Stromal cell of bone marrow (primary cell): ENCODE measurements around the gene HLA-DQA1.
A peak's percentile ranks its signal among the peaks of the same experiment; 100 is the strongest.
"Not testable (repeated sequence)": the region's sequence is repeated elsewhere in the genome, so short reads cannot be mapped to it uniquely, and the experiment has no call there.

ENCODE experiments used
- DNase-seq: peaks from one replicate; pipeline ENCODE4 v3.0.0-alpha.2; 2012; ENCODE audit warnings: low read depth

HLA-DQA1 gene

DNA sequence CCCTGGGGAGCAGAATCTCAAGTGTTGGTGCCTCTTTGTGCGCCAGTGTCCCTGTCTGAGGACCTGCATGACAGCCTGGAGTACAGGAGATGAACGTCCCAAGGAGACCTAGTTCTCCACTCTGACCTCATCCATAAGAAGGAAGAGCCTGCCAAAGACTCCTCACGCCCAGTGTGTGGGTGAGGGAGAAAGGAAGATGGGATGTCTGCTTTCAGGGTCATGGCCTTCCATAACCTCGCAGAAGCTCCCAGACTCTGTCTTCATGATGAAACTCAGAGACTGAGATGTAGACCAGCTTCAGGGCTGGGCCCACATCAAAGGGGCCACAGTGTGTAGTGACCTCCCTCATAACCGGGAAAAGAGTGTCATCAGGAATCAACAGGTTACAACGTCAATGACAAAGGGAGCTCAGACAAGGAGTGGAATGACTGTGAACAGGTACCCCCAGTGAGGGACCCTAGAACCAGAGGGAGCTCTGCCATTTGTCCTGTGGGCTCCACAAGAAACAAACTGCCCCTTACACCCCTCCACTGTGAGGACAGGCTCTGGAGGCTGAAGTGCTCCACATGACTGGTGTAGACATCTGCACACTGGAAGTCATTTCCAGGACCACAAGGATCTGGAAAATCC lies 21.2 kb downstream of the HLA-DQA1 start:
- no peak for DNase-seq

DNA sequence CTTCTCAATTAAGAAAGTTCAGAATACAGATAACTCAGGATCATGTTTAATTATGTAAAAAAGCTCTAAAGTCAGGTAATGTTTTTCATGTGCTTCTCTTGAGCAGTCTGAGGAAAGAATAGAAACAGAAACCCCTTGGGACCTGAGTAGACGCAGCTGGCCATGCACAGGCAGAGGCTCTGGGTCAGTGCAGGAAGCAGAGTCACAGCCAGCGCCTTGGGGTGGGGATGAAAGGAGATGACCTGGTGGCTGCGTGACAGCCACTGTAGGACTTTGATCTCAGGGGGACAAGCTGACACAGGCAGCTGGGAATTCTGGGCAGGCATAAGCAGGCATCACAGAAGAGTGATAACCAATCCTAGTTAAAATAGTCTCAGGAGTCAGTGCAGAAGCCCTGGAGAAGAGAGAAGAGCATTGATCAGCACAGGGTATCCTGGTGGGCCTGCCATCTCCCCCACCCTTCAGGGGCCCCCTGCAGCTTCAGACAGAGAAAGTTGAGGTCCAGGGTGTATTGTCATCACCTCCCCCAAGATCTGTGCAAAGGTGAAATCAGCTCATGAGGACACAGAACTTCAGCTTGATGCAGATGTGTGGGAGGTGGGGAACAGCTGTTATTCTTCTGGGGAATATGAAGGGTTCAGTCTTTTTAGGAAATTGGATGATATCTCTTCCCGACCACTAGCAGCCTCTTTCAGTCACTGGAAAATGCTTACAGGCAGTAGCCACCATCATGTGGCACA lies 22.8 kb downstream of the HLA-DQA1 start:
- DNase-seq: no peak

DNA sequence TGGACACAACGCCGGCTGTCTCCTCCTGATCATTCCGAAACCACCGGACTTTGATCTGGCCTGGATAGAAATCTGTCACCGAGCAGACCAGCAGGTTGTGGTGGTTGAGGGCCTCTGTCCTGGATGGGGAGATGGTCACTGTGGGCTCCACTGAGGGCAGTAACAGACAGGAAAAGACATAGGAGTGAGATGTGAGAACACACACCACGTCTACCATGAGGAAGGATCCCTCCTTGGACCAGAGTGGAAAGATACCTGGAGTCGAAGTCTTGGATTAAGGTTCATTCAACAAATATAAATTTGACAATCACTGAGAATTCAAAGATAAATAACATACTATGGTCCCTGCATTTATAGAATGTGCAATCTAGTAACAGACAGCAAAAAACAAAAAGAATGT lies 24.9 kb downstream of the HLA-DQA1 start:
- DNase-seq: no peak

DNA sequence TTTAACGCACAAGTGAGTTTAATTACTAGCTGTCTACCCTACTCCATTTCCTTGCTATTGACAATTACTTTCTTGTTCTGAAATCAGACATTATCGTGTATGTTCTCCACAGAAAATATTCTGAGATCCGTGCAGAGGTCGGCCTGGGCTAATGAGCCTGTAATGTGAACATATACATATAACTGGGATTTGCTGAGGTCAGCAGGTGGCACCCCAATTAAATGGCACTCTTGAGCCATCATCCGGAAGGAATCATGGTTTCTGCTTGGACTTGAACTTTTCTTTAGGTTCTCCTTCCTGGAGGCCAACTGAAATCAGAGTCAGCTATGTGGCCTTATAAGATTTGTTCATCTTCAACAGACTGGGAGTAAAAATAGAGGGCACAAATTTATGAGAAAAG lies 25.6 kb downstream of the HLA-DQA1 start:
- DNase-seq: no peak

DNA sequence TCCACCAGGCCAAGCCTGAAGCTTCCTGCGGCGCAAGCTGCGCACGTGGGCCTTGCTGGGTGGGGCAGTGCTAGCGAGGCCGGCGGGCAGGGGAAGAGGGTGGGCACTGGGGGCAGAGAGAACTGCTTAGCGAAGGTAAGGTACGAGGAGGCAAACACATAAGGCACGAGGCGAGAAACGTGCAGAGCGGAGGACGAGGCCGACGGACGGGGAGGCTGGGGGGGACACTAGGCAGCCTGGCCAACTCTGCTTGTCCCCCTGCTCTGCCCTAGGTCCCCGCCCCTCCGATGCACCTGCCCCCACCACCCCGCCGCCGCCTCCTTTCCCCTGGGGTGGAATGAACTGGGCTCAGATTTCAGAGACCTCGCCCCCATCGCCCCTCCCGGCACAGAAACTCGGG lies 27.1 kb downstream of the HLA-DQA1 start:
- DNase-seq: no peak

DNA sequence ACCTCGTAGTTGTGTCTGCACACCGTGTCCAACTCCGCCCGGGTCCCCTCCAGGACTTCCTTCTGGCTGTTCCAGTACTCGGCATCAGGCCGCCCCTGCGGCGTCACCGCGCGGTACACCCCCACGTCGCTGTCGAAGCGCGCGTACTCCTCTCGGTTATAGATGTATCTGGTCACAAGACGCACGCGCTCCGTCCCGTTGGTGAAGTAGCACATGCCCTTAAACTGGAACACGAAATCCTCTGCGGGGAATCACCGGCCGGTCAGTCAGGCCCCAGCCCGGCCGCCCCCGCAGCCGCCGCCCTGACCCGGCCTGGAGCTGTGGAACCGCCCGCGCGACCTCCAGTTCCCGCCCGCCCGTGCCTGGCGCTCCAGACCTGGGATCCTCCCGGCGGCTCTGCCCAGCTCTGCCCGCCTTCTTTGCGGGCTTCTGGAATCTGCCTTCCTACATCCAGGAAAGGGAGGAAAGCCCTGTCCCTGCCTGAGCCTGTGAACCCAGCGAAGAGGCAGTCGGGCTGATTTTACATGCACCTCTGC lies 27.7 kb downstream of the HLA-DQA1 start:
- DNase-seq: no peak

DNA sequence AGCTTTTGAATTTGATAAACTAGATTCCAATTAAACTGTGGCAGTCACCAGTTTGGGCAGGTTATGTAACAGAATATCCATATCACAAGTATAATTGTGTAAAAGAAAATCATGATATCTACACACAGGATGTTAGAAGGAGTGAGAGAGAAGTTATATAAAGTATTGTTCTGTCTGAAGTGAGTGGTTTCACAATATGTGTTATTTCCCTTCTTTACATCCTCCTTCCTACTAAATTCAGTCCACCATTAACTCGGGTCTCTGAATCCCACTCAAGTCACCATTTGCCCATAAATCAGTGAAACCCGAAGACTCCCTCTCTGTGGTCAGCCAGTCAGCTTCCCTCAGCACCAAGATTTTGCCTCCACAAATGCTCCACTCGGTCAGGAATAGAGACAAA lies 28.5 kb downstream of the HLA-DQA1 start:
- DNase-seq: no peak

DNA sequence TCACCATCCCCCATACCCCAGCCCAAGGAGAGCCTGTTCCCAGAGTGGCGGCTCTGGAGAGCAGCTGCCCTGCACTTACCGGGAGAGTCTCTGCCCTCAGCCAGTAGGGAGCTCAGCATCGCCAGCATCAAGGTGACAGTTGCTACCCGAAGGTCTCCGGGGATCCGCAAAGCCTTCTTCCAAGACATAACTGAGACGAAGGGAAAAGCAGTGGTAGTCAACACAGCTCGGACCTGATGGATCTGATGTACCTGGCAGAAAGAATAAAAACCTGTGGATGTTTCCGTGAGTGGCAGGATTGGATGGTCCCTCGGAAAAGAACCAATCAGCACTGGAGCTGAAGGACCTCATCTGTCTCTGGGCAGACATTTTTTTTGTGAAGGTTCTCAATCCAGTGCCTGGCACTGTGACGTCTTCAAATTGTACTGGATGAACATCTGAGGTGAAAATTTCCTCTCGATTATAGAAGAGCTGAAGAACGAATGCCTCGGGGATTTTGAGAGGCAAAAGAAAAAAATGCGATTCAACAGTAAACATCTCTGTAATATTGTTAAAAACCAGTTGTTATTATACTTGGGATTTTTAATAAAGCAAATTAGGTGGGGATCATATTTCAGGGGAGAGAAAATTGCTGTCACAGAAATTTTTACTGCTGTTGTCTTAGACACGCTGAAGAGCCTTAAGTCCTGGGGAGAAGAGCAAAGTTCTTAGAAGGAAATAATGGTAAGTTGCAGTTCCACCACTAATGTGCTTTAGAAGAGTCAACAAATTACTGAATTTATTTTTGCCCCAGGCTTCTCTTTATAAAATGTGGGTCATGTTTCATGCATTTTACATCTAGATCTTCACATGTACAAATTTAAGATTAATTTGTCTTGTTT lies 29.5 kb downstream of the HLA-DQA1 start, which contains the start of gene HLA-DQB1:
Gene HLA-DQB1, minus strand, starts transcription at position 238 of the 881 bp plus-strand sequence. Its CDS starts 50 bp downstream, at position 188.
- peak; percentile 11 for DNase-seq

DNA sequence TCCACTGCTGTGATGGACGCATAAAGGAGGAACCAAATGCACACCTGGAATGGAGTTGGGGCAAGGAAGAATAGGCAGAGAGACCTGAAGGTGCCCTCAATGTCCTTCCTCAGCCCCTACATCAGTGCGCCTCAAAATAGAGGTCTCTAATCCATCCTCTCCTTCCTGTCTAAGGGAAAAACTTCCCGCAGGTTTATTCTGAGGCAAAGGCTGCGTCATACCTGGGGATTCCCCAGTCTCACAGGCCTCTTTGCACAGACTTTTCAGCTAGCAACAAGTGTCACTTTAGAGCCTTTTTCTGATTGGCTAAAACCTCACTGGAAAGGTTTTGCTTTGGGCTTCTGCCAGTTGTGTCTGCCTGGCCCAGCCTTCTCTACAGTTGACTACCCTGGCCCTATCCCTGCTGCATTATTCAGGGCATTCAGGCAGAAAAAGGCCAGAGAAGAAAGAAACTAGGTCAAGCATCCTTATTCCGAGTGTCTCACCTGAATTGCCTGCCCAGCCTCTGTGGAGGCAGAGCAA lies 31.1 kb downstream of the HLA-DQA1 start:
- DNase-seq: peak; percentile 16

DNA sequence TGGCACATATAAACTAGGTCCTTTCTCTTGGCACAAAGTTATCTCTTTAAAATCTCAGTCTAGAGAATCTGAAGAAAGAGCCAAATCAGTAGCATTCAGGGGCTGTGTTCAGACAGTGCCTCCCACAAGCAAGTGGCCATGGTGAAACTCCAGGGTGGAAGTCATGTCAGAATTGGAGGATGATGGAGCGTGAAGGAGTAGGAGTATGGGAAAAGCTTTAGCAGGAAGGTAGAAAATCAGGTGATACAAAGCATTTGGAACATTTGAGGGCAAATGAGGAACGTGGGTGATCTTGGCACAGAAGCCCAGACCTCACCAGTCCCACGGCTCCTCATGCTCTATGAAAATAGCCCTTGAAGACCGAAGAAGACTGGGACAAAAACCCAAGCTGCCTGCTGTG lies 32.0 kb downstream of the HLA-DQA1 start:
- no peak for DNase-seq

DNA sequence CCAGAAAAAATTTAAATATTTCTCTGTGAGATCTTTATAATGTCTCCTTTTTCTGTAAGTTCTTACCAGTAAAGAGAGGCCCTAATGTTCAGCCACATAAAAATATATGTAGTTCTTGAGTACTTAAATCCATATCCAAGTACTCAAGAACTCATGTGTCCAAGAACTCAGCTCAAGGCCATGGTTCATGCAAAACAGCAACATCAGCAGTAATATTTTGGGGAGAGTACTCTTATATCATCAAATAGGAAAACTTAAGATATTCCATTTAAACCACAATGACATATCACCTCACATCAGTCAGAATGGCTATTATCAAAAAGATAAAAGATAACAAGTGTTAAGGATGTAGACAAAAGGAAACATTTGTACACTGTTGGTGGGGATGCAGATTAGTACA lies 32.7 kb downstream of the HLA-DQA1 start:
- no peak for DNase-seq

DNA sequence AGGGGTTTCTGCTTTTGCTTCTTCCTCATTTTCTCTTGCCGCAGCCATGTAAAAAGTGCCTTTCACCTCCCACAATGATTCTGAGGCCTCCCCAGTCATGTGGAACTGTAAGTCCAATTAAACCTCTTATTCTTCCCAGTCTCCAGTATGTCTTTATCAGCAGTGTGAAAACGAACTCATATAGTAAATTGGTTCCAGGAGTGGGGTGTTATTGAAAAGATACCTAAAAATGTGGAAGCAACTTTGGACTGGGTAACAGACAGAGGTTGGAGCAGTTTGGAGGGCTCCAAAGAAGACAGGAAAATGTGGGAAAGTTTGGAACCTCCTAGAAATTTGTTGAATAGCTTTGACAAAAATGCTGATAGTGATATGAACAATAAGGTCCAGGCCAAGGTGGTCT lies 34.7 kb downstream of the HLA-DQA1 start:
- DNase-seq: not testable (repeated sequence)

DNA sequence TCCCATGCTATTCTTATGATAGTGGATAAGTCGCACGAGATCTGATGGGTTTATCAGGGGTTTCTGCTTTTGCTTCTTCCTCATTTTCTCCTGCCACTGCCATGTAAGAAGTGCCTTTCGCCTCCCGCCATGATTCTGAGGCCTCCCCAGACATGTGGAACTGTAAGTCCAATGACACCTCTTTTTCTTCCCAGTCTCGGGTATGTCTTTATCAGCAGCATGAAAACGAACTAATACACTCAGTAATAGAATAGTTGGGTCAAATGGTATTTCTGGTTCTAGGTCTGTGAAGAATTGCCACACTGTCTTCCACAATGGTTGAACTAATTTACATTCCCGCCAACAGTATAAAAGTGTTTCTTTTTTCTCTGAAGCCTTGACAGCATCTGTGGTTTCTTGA lies 36.9 kb downstream of the HLA-DQA1 start:
- DNase-seq: not testable (repeated sequence)

DNA sequence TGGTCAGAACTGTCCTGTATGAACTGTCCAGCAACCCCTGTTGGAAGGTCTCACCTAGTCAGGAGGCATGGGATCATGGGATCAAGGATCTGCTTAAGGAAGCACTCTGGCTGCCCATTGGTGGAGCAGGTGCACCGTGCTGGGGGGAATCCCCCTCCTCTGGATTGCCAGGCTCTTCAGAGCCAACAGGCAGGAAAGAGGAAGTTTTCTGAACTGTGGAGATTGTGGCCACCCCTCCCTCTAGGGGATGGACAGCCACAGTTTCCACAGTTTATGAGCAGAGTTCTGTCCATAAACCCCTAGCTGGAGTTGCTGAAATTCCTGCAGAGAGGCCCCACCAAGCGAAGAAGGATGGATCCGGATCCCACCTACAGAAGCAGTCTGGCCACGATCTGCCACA lies 42.3 kb downstream of the HLA-DQA1 start:
- DNase-seq: no peak

DNA sequence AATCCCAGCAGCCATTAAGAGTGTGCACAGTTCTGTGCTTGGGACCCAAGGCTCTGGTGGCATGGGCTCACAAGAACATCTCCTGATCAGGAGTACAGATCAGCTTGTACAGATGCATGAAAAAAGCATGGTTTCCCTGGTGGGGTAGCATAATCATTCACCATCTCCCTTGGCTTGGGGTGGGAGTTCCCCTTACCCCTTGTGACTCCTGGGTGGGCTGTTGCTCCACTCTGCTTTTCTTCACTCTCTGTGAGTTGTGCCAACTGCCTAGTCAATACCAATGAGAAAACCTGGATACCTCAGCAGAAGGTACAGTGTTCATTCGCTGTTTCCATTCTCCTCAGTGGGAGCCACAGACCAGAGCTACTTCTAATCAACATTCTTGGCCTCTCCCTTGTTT lies 42.8 kb downstream of the HLA-DQA1 start:
- no peak for DNase-seq

DNA sequence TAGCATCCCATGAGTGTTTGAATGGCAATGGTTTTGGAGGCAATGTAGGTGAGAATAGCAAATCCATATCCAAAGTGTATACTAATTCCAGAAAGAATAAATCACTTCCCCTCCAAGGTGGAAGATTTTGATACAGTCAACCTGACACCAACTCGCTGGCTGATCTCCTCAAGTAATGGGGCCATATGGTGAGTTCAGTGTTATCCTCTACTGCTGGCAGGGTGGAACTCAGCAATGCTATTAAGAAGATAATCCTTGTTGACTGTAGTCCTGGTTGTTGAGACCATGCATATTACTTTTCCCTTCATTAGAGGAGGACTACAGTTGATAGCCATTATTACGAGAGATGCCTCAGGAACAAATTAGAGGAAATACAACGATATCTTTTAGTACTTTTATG lies 47.0 kb downstream of the HLA-DQA1 start:
- no peak for DNase-seq

DNA sequence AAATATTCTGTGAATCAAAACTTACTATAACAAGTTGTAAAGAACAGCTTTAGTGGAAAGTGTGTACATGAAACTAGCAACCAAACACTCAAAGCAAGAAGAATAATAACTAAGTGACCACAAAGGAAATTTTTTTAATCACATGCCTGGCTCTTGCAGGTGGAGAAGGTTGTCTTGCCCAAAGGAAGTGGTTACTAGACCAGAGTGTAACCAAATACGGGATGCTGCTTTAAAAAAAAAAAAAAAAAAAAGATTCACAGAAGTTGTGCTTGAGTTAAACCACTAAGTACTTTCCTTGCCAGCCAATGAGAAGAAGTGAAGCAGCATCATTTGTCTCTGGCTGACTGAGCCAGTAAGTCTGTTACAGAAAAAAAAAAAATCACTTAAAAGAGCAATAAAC lies 48.4 kb downstream of the HLA-DQA1 start:
- peak; percentile 35 for DNase-seq

DNA sequence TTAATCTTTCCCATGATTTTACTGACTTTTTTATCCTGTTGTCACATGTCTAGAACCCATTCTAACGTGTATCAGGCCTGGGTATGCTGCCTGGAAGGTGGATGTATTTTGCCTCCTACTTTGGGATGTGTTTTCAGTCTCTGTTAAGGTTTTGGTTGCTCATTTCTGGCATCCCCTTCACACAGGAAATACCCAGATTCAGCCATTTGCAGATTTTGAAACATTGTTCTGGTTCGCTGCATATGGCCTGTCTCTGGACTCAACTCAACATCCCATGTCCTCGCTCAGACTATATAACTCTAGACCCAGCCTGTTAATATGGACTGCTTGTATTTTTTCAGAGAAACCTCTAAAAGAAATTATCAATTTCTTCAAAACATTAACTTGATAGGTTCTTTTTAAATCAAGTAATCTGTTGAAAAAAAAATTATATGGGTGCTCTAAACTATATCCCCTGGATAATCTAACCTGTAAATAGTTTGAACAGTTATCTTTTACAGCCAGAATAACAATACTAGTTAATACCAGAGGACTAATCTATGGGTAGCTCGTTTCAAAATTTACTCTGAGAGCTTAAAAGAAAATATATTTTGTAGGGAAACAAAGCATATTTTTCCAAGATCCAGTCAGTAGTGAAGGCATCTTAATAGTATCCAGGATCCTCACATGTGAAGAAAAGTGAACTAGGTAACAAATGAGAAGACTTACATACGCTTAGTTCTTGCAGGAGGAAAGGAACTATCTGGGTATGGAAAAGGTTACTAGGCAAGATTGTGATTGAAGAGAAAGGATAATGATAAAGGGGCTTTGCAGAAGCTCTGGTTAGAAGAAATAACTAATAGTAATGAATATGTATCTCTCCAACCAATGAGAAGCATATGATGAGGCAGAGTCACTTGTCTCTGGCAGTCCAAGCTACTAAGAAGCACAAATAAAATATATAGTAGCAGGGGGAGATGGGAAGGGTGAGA lies 52.6 kb downstream of the HLA-DQA1 start:
- DNase-seq: no peak

DNA sequence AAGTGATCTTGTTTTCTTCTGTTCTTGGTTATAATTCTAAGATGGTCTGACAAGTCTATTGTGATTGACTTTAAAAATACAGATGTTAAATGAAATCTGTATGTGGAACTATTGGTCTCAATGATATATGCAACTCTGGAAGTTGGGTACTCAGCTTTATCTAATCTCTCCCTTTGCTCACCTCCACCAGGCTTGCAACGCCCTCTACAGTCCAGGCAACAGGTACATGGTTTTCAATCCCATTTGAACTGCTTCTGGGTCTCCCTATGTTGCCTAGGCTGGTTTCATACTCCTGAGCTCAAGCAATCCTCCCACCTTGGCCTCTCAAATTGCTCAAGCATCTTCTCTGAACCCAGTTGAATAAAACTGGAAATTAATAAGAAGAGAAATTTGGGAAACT lies 54.8 kb downstream of the HLA-DQA1 start:
- no peak for DNase-seq
